Neural progenitor cell (in vitro differentiated cells): ENCODE results near the gene GDF11. TPM values are rescaled to one million over a fixed set of nuclear protein-coding genes. Genes with fewer than 3 reads are reported as not detected.

ENCODE experiments used
- DNase-seq: peaks from one replicate; pipeline ENCODE4 v3.0.0-alpha.2; 2016; ENCODE audit warnings: low spot score
- H2AFZ ChIP-seq: fragments of 200-600 bp; sonication (generic); replicated peaks from 2 replicates; pipeline ENCODE4 v1.6.1; 2016; ENCODE audit warnings: antibody characterized with exemption
- H3F3A ChIP-seq: fragments of 200-600 bp; sonication (generic); 2 replicates; pipeline ENCODE4 v1.6.1; 2016; ENCODE audit warnings: antibody characterized with exemption, low read depth
- H3K27ac ChIP-seq: fragments of 200-600 bp; sonication (generic); 2 replicates; pipeline ENCODE4 v1.5.1; 2016; ENCODE audit warnings: mild to moderate bottlenecking
- H3K27me3 ChIP-seq: fragments of 200-600 bp; sonication (generic); 2 replicates; pipeline ENCODE4 v1.6.1; 2016; ENCODE audit warnings: mild to moderate bottlenecking, moderate library complexity
- H3K36me3 ChIP-seq: fragments of 200-600 bp; sonication (generic); 2 replicates; pipeline ENCODE4 v1.5.1; 2016
- H3K4me1 ChIP-seq: fragments of 200-600 bp; sonication (generic); 2 replicates; pipeline ENCODE4 v1.6.1; 2016; ENCODE audit warnings: mixed run types
- H3K4me2 ChIP-seq: fragments of 200-600 bp; sonication (generic); 2 replicates; pipeline ENCODE4 v1.6.1; 2016
- H3K4me3 ChIP-seq: fragments of 200-600 bp; sonication (generic); 2 replicates; pipeline ENCODE4 v1.5.1; 2016
- H3K79me2 ChIP-seq: fragments of 200-600 bp; sonication (generic); 2 replicates; pipeline ENCODE4 v1.6.1; 2016; ENCODE audit warnings: low read depth
- H3K9ac ChIP-seq: fragments of 200-600 bp; sonication (generic); 2 replicates; pipeline ENCODE4 v1.6.1; 2016
- H3K9me3 ChIP-seq: fragments of 200-600 bp; sonication (generic); 2 replicates; pipeline ENCODE4 v1.5.1; 2016; ENCODE audit warnings: low read depth
- H4K20me1 ChIP-seq: fragments of 200-600 bp; sonication (generic); 2 replicates; pipeline ENCODE4 v1.6.1; 2016; ENCODE audit warnings: low read depth
- H3K27ac Mint-ChIP-seq: 3 replicates; pipeline ENCODE4 v1.8.0; 2021; ENCODE audit warnings: mixed read lengths
- H3K27me3 Mint-ChIP-seq: 2 replicates; pipeline ENCODE4 v1.8.0; 2022; ENCODE audit warnings: low read depth, mild to moderate bottlenecking, inconsistent platforms, moderate library complexity, mixed read lengths; ENCODE audit not compliant: insufficient read depth
- H3K36me3 Mint-ChIP-seq: 3 replicates; pipeline ENCODE4 v1.8.0; 2021; ENCODE audit warnings: mixed read lengths
- H3K4me1 Mint-ChIP-seq: 3 replicates; pipeline ENCODE4 v1.8.0; 2021; ENCODE audit warnings: mixed read lengths
- H3K4me3 Mint-ChIP-seq: 3 replicates; pipeline ENCODE4 v1.8.0; 2021; ENCODE audit warnings: mild to moderate bottlenecking, moderate library complexity, mixed read lengths
- H3K9me3 Mint-ChIP-seq: 3 replicates; pipeline ENCODE4 v1.8.0; 2020; ENCODE audit warnings: mixed read lengths
- CTCF ChIP-seq: fragments of 200-600 bp; sonication (generic); IDR thresholded peaks from 2 replicates; pipeline ENCODE4 v1.5.1; 2017; ENCODE audit warnings: antibody characterized with exemption, mild to moderate bottlenecking
- EZH2 ChIP-seq: fragments of 200-600 bp; sonication (generic); IDR thresholded peaks from 2 replicates; pipeline ENCODE4 v1.6.1; 2017; ENCODE audit warnings: antibody characterized with exemption, mild to moderate bottlenecking, moderate library complexity
- EZH2phosphoT487 ChIP-seq: fragments of 200-600 bp; sonication (generic); IDR thresholded peaks from 2 replicates; pipeline ENCODE4 v1.6.1; 2017; ENCODE audit warnings: antibody characterized with exemption
- total RNA-seq: library from RNA; depleted of rRNA; stranded (reverse); fragments of >200 nt; gene quantifications from 2 replicates; pipeline ENCODE4 v1.2.3, GENCODE V29; 2015; ENCODE audit warnings: low replicate concordance

Gene GDF11
- total RNA-seq, 1 donor from 2014 or later: 9.1 TPM

- Histone ChIP-seq H2AFZ (peak within 1 kb of the TSS; percentile 51), H3K4me2 (peak within 1 kb of the TSS; percentile 90), H3K79me2 (peaks cover 23% of the 10 kb centered on the region), H3K27me3 (no peaks in the 10 kb centered on the region), H4K20me1 (peaks cover 26% of the 10 kb centered on the region), H3F3A (peaks cover 43% of the 10 kb centered on the region), H3K4me1 (peaks cover 18% of the 10 kb centered on the region), H3K9ac (peak within 1 kb of the TSS; percentile 50), H3K36me3 (no peaks in the 10 kb centered on the region), H3K27ac (peak within 1 kb of the TSS; percentile 84), H3K9me3 (no peaks in the 10 kb centered on the region), H3K4me3 (peak within 1 kb of the TSS; percentile 64)
- peaks cover 11% of the 10 kb centered on the region for H3K36me3 Mint-ChIP-seq
- peaks cover 38% of the 10 kb centered on the region for H3K4me1 Mint-ChIP-seq
- no peaks in the 10 kb centered on the region for H3K9me3 Mint-ChIP-seq
- peak; percentile 92 for DNase-seq
- H3K27me3 Mint-ChIP-seq: peaks cover 7% of the 10 kb centered on the region
- TF ChIP-seq EZH2 (no peak), EZH2phosphoT487 (no peak), CTCF (no peak)
- H3K27ac Mint-ChIP-seq: peak within 1 kb of the TSS; percentile 82
- H3K4me3 Mint-ChIP-seq: peak within 1 kb of the TSS; percentile 93
Observed at GRCh38 chr12:55728939-55729818, 13.7 kb upstream of the GDF11 start, which contains the start of gene CD63. Gene CD63, minus strand, starts transcription at chr12:55729009. Its CDS starts 668 bp downstream, at chr12:55728341.

- Histone ChIP-seq H3K9ac (no peak overlapping the region), H3K36me3 (no peaks in the 10 kb centered on the region), H3F3A (peaks cover 37% of the 10 kb centered on the region), H3K79me2 (peaks cover 23% of the 10 kb centered on the region), H3K27me3 (no peaks in the 10 kb centered on the region), H4K20me1 (peaks cover 26% of the 10 kb centered on the region), H3K4me2 (peak overlapping the region; percentile 90), H3K27ac (no peak overlapping the region), H3K4me1 (peaks cover 18% of the 10 kb centered on the region), H3K4me3 (peak overlapping the region; percentile 64), H3K9me3 (no peaks in the 10 kb centered on the region), H2AFZ (peak overlapping the region; percentile 26)
- TF ChIP-seq CTCF: no peak
- no peak for TF ChIP-seq EZH2phosphoT487
- peak; percentile 42 for TF ChIP-seq EZH2
- peak; percentile 58 for DNase-seq
- H3K27ac Mint-ChIP-seq: peak overlapping the region; percentile 82
- peaks cover 11% of the 10 kb centered on the region for H3K36me3 Mint-ChIP-seq
- peaks cover 7% of the 10 kb centered on the region for H3K27me3 Mint-ChIP-seq
- no peaks in the 10 kb centered on the region for H3K9me3 Mint-ChIP-seq
- H3K4me3 Mint-ChIP-seq: peak overlapping the region; percentile 93
- H3K4me1 Mint-ChIP-seq: peaks cover 33% of the 10 kb centered on the region
Observed at GRCh38 chr12:55729819-55730818, 12.8 kb upstream of the GDF11 start.

GRCh38 chr12:55732288-55732687 is 10.6 kb upstream of the GDF11 start:
- Mint-ChIP-seq H3K4me1 (peaks cover 29% of the 10 kb centered on the region), H3K27ac (no peak overlapping the region), H3K27me3 (peaks cover 11% of the 10 kb centered on the region), H3K36me3 (no peaks in the 10 kb centered on the region), H3K4me3 (no peak overlapping the region), H3K9me3 (no peaks in the 10 kb centered on the region)
- Histone ChIP-seq H3K79me2 (peaks cover 14% of the 10 kb centered on the region), H3K27ac (no peak overlapping the region), H3K36me3 (no peaks in the 10 kb centered on the region), H3K9ac (no peak overlapping the region), H3F3A (peaks cover 33% of the 10 kb centered on the region), H3K4me2 (no peak overlapping the region), H3K27me3 (no peaks in the 10 kb centered on the region), H4K20me1 (peaks cover 11% of the 10 kb centered on the region), H2AFZ (no peak overlapping the region), H3K4me3 (no peak overlapping the region), H3K4me1 (peaks cover 18% of the 10 kb centered on the region), H3K9me3 (no peaks in the 10 kb centered on the region)
- DNase-seq: no peak
- TF ChIP-seq EZH2phosphoT487: no peak
- no peak for TF ChIP-seq EZH2
- no peak for TF ChIP-seq CTCF
